ENCODE data around the gene TANC1.

The TANC1 gene

DNA sequence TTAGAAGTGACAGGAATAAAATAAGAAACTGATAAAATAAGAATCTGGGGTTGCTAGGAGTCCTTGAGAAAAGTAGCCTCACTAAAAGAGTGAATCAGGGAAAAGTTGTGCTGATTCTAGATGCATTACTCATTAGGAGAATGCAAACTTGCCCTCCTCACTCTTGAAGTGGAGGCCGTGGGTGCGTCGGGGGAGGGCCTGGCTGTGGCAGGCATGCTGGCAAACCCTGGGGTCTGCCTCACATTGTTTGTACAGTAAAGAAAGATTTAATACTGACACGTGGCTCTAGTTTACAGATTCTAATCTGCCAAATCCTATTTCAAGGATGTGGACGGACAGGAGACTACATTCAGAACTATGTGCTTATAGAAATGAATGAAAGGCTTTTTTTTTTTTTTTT is 41.9 kb downstream of the TANC1 start:
- peak overlapping the region in 1 of 2 donors; percentile 51 for H3K27ac ChIP-seq
- H3K4me1 ChIP-seq, result peaks cover 0 to 39% (median 13%) of the 10 kb centered on the region in 4 donors
- H3K9me3 ChIP-seq, result peaks cover 0 to 6% (median 0%) of the 10 kb centered on the region in 3 donors
- peaks cover 0 to 7% (median 1%) of the 10 kb centered on the region in 3 donors for H3K36me3 ChIP-seq
- DNase-seq, result no peak
- H3K4me3 ChIP-seq, result no peak overlapping the region
- TF ChIP-seq, protein P1, sequence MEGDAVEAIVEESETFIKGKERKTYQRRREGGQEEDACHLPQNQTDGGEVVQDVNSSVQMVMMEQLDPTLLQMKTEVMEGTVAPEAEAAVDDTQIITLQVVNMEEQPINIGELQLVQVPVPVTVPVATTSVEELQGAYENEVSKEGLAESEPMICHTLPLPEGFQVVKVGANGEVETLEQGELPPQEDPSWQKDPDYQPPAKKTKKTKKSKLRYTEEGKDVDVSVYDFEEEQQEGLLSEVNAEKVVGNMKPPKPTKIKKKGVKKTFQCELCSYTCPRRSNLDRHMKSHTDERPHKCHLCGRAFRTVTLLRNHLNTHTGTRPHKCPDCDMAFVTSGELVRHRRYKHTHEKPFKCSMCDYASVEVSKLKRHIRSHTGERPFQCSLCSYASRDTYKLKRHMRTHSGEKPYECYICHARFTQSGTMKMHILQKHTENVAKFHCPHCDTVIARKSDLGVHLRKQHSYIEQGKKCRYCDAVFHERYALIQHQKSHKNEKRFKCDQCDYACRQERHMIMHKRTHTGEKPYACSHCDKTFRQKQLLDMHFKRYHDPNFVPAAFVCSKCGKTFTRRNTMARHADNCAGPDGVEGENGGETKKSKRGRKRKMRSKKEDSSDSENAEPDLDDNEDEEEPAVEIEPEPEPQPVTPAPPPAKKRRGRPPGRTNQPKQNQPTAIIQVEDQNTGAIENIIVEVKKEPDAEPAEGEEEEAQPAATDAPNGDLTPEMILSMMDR (IDR thresholded peaks at IDR 0.05), result no peak
- H3K27me3 ChIP-seq, result no peaks in the 10 kb centered on the region
- intact Hi-C loops (cut with DNase I; ENCODE audit: low total_unique reads), result no loop called here

DNA sequence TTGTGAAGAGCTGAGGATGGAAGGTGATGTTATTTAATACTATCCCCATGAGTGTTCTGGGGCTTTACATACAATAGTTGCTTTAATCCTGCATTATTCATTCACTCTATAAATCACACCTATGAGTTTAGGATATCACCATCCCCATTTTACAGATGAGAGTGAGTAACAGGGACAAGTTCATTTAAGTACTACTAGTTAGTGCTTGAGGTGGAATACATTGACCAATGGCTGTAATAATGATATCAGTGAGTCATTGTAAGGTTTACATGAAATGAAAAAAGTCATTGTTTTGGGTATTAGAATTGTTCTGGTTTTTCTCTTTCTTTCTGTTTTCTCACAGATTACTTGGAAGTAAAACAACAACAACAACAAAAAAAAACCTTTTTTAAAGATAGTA is 42.5 kb downstream of the TANC1 start:
- Histone ChIP-seq H3K36me3 (peaks cover 0 to 9% (median 0%) of the 10 kb centered on the region in 3 donors), H3K27me3 (no peaks in the 10 kb centered on the region), H3K9me3 (peaks cover 0 to 12% (median 0%) of the 10 kb centered on the region in 3 donors), H3K4me3 (no peak overlapping the region), H3K4me1 (peaks cover 0 to 39% (median 13%) of the 10 kb centered on the region in 4 donors), H3K27ac (peak overlapping the region in 1 of 2 donors; percentile 69)
- no peak for DNase-seq
- TF ChIP-seq, protein P1 (IDR thresholded peaks at IDR 0.05), result no peak
- intact Hi-C loops (cut with DNase I; ENCODE audit: low total_unique reads), result no loop called here

DNA sequence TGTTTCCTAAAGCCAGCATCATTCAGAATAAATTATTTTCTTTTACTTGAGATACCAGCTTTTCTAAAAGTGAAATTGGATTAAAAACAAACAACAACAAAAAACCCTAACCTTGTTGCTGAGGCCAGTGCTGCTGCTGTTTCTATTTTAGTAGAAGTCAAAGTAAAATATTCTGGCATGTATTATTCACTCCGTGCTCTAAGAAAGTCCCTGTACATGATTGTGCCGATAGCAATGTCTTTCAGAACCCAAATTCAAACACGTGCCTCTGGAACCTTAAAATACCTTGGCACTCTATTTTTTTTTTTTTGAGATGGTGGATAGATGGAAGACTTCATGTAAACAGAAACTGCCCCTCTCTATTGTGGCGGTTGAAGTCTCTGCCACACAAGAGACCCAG is 43.7 kb downstream of the TANC1 start:
- DNase-seq, result no peak
- no peak overlapping the region for H3K4me3 ChIP-seq
- intact Hi-C loops (cut with DNase I; ENCODE audit: low total_unique reads), result no loop called here
- H3K9me3 ChIP-seq, result peaks cover 0 to 13% (median 0%) of the 10 kb centered on the region in 3 donors
- H3K27me3 ChIP-seq, result no peaks in the 10 kb centered on the region
- peak overlapping the region; percentile 65 to 69 for H3K27ac ChIP-seq
- peaks cover 0 to 12% (median 0%) of the 10 kb centered on the region in 3 donors for H3K36me3 ChIP-seq
- TF ChIP-seq, protein P1 (IDR thresholded peaks at IDR 0.05), result no peak
- H3K4me1 ChIP-seq, result peaks cover 0 to 39% (median 13%) of the 10 kb centered on the region in 4 donors

DNA sequence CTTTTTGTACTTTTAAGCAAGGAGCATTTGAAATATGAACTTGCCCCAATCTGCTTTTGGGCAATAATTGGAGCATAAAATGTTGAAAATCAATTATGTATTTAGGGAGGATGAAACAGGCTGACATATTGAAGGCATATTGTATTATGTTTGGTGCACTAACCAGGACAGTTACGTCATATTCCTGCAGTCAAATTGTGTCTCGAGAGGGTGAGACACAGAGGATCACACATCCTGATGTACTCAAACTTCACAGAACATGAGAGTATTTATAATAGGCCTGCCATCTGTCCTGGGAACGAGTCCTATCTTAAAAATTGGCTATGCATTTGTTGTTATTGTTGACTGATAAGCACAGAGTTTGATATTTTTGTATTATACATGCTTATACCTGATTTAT is 44.7 kb downstream of the TANC1 start:
- Histone ChIP-seq H3K27ac (peak overlapping the region; percentile 48 to 69), H3K4me1 (peaks cover 0 to 39% (median 13%) of the 10 kb centered on the region in 4 donors), H3K27me3 (no peaks in the 10 kb centered on the region), H3K36me3 (peaks cover 0 to 12% (median 0%) of the 10 kb centered on the region in 3 donors), H3K4me3 (no peak overlapping the region), H3K9me3 (peaks cover 0 to 13% (median 0%) of the 10 kb centered on the region in 3 donors)
- TF ChIP-seq, protein P1 (IDR thresholded peaks at IDR 0.05), result no peak
- no peak for DNase-seq
- intact Hi-C loops (cut with DNase I; ENCODE audit: low total_unique reads), result no loop called here

DNA sequence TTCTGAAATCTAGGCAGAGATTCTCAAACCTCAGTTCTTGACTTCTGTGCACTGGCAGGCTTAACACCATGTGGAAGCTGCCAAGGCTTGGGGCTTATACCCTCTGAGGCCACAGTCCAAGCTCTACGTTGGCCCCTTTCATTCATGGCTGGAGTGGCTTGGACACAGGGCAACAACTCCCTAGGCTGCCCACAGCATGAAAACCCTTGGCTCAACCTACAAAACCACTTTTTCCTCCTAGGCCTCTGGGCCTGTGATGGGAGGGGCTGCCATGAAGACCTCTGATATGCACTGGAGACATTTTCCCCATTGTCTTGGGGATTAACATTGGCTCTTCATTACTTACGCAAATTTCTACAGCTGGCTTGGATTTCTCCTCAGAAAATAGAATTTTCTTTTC is 46.7 kb downstream of the TANC1 start:
- intact Hi-C loops (cut with DNase I; ENCODE audit: low total_unique reads), result no loop called here
- TF ChIP-seq, protein P1 (IDR thresholded peaks at IDR 0.05), result no peak
- Histone ChIP-seq H3K4me1 (peaks cover 0 to 34% (median 13%) of the 10 kb centered on the region in 4 donors), H3K36me3 (peaks cover 0 to 12% (median 0%) of the 10 kb centered on the region in 3 donors), H3K27ac (no peak overlapping the region), H3K27me3 (no peaks in the 10 kb centered on the region), H3K4me3 (no peak overlapping the region), H3K9me3 (peaks cover 0 to 13% (median 0%) of the 10 kb centered on the region in 3 donors)
- DNase-seq, result no peak

Data from tibial artery (tissue), 4 donors.